Cortex of kidney (tissue), 1 donor: ENCODE measurements around the gene PRKAG2.

Experiments used
- DNase-seq: peaks from one replicate; lab custom pipeline; 2025; lab: John Stamatoyannopoulos, UW

PRKAG2 gene

DNA sequence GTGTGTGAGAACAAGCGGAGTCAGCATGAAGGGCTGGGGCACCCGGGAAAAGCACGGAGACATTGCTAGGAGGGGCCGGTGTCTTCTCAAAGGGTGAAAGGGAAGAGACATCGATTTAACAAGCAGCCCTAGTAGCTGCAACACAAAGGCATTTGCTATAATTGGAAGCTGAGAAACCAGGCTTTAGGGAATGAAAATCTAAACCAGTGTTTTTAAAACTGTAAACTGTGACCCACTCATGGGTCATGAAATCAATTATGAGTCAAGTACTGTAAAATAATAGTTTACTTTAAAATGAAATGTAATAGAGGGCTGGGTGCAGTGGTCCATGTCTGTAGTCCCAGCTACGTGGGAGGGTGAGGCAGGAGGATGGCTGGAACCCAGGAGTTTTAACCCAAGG is 228.5 kb downstream of the PRKAG2 start:
- no peak for DNase-seq

GRCh38 chr7:151647874-151648273 is 229.0 kb downstream of the PRKAG2 start:
- no peak for DNase-seq

DNA sequence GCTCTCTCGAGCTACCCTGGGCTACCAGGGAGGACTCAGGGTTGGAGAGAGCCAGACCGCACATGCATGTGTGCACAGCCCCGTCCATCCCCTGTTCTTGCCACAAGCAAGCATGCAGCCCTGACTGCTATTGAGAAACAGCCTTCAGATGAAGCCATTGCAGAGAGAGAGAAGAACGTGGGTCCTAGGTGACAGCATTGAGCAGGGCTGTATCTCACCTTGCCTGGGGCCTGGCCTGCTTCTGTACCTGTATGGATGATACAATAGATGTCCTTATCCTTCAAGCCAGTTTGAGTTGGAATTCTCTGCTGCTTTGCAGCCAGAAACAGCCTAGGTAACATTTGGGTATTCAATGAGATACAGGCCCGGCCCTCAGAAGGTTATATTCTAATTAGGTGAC is 229.9 kb downstream of the PRKAG2 start:
- DNase-seq: no peak

- no peak for DNase-seq
Observed at GRCh38 chr7:151645311-151645710, 231.6 kb downstream of the PRKAG2 start.

- DNase-seq: no peak
Observed at GRCh38 chr7:151644554-151644953, 232.4 kb downstream of the PRKAG2 start.

DNA sequence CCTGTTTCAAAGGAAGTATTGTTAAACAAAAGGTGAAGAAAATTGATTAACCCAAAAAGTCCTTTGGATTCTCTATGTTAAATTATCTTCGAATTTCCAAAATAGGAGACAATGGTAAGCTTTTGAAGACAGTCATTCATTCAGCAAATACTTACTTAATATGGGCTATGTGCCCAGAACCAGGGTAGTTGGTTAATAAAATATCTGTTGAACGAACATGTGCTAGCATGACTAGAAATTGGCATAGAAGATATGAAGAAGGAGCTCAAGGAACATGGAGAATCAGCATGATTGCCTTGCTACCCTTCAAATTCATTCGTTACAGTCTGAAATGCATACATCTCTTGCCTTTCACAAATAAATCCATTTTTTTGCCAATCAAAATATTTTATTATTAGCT is 234.2 kb downstream of the PRKAG2 start:
- no peak for DNase-seq

GRCh38 chr7:151641587-151641986 is 235.3 kb downstream of the PRKAG2 start:
- no peak for DNase-seq

DNA sequence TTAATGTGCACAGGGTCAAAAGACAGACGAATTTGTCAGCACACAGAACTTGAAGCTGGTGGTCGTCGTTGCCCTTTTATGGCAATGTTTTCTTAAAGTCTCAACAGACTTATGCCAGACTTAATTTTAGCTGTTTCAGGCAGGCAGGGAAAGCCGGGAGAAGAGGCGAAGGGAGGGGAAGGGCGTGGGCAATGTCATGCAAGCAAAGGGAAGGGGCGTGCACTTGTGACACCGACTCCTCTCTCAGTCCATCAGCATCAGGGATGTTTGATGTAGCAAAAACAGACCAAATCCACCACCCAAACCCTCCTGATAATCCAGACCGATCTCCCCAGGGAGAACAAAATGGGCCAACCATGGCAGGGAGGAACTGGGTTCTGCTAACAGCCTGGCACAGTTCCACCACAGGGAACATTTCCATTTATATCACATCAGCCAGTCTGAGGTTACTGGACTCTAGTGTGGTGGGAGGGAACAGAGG is 239.1 kb downstream of the PRKAG2 start:
- DNase-seq: no peak

- no peak for DNase-seq
Observed at GRCh38 chr7:151634643-151635042, 242.3 kb downstream of the PRKAG2 start.

GRCh38 chr7:151633516-151633812 is 243.5 kb downstream of the PRKAG2 start:
- DNase-seq: no peak

- no peak for DNase-seq
Observed at GRCh38 chr7:151632750-151633515, 244.0 kb downstream of the PRKAG2 start.

DNA sequence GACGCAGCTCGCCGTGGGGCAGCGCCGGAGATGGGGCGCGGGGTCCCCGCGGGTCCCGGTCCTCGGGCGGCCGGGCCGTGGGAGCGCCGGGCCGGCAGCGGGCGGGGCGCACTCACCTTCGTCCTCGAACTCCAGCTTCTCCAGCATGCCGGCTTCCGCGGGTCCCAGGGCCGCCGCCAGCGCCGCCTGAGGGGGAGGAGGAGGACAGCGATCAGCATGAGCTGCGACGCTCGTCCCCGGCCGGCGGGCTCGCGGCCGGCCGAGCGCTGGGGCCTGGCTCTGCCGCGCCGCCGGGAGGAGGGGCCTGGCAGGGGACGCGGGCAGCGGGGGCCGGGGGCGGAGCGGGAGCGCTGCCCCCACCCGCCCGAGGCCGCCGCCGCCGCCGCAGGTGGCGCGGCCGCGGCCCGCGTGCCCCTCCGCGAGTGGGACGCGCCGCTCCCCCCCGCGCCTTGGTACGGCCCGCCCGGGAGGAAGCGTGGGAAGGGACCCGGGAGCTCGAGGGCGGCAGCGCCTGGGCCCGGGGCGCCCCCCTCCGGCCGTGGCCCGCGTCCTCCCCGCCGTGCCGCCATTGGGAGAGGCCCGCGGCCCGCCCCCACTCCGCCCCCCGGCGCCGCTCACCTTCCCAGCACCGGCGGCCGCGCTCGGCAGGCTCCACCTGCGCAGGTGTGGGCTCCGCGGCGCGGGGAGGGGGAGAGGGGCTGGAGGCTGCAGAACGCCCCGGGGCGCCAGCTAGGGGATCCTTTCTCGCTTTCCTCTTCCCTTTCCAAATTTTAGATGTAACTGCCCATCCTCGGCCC is 244.8 kb downstream of the PRKAG2 start:
- no peak for DNase-seq

DNA sequence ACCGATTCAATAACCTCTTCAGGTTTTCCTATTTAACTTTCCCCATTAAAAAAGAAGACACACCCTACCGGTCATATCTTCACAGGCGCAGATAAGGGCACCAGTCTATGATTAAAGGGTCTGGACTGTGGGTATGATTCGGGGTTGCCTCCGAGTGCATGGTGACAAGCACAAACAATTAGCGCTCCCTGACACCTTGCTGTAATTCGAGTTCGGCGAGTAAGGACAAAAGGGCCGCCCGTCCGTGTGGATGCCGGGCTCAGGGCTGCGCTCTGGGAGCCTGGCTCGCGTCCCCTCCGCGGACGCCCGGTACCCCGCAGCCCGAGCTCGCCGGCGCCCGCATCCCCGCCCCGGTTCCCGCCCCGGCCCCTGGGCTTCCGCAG is 245.4 kb downstream of the PRKAG2 start:
- DNase-seq: no peak

GRCh38 chr7:151630851-151631569 is 245.9 kb downstream of the PRKAG2 start:
- no peak for DNase-seq

- no peak for DNase-seq
Observed at GRCh38 chr7:151630358-151630757, 246.6 kb downstream of the PRKAG2 start.

GRCh38 chr7:151629713-151630272 is 247.1 kb downstream of the PRKAG2 start:
- DNase-seq: no peak

DNA sequence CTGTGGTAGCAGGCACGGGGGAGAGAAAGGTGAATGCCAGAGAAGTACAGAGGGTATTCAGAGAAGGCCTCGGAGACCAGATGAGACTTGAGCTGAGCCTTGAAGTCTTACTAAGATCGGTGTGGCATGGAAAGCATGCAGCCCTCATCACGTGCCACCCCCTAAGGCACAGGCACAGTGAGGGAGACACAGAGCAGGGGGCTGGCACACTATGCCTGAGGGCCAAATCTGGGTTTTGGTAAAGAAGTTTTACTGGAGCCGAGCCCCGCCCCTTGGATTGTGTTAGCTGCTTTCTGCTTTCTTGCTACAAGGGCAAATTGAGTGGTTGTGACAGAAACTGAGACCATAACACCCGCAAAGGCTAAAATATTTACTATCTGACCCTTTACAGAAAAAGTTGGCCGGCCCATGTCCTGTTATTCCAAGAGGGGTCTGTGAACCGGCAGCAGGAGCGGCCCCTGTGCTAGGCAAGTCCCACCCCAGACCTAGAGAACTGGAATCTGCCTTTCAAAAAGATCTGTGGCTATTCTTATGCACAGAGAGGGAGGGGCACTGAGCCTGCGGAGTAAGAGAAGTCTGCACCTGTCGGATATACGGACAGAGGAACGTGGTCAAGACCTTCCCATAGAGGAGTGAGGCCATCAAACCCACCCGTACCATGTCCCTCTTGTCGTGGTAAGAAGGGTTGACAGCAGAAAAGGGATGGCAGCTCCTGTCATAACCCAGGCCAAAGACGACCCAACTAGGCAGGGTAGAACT is 247.9 kb downstream of the PRKAG2 start:
- DNase-seq: no peak

- DNase-seq: no peak
Observed at GRCh38 chr7:151626422-151627115, 250.3 kb downstream of the PRKAG2 start.

DNA sequence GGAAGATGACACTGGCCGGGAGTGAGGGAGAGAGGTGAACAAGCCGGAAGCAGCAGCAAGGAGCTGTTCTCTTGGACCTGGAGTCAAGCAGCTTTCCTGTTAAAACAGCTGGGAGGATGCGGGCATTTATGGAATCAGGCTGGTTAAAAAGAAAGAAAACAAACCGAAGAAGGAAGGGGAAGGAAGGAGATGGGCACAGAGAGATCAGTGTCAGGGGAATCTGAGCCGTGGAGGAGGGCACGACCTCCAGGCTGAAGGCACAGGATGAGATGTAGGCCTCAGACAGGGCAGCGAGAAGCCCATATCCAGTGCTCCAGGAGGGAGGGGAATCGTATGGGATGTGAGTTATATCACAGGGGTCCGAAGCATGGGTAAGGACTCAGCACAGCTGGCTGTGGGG is 251.3 kb downstream of the PRKAG2 start:
- DNase-seq: no peak

DNA sequence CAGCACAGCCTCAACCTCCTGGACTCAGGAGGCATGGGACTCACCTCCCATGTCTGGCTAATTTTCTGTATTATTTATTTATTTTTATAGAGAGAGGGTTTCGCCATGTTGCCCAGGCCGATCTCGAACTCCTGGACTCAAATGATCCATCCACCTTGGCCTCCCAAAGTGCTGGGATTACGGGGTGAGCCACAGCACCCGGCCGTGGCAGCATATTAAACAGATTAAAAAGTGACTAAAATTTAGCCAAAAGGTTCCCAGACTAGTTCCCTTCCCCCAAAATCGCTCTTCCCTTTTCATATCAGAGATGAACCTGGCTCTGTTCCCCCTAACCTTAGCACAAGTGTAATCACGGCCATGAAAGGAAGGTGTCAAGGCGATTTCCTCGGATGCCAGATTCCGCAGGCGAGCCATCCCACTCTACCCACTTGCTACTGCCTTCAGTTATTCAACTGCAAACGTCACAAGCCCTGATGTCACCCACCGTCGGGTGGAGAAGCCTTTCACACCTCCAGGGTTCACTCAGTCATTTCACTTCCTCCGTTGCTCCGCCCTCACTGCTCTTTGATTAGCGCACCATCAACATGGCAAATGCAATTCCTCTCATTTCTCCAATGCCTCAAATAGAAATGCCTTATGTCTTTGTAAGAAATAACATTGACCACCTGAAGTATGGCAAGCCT is 252.5 kb downstream of the PRKAG2 start:
- no peak for DNase-seq

DNA sequence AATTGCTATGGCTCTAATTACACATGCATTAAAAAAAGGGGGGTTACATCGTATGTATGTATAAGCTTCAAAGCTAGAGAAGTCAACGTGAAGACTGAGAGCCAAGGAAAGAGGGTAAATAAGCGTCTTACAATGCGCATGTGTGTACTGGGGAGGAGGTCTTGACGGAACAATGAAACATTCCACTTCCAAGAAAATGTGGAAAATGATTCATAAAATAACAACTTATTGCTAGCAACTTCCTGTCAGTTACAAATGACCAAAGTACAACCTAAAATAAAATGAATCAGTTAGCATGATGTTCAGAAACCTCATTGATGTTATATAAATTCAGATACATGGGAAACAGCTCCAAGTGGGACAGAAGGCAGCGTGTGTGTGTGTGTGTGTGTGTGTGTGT is 253.1 kb downstream of the PRKAG2 start:
- no peak for DNase-seq
